22Rv1 (cell line): ENCODE data around the gene SLC13A4.
"Not testable (repeated sequence)": the region's sequence is repeated elsewhere in the genome, so short reads cannot be mapped to it uniquely, and the experiment has no call there.

Source experiments
- CTCF ChIP-seq: fragments of 450-650 bp; IDR thresholded peaks from 2 replicates; pipeline ENCODE4 v1.5.1; 2017; ENCODE audit warnings: mild to moderate bottlenecking
- ZFX ChIP-seq: fragments of 450-650 bp; IDR thresholded peaks from 2 replicates; pipeline ENCODE4 v1.6.1; 2017; ENCODE audit warnings: antibody characterized with exemption, borderline replicate concordance

GRCh38 chr7:135692606-135693005, 35.4 kb downstream of the SLC13A4 start:
- not testable (repeated sequence) for TF ChIP-seq CTCF, ZFX
